Measurements from ENCODE around the gene TBK1.

TBK1 gene

DNA sequence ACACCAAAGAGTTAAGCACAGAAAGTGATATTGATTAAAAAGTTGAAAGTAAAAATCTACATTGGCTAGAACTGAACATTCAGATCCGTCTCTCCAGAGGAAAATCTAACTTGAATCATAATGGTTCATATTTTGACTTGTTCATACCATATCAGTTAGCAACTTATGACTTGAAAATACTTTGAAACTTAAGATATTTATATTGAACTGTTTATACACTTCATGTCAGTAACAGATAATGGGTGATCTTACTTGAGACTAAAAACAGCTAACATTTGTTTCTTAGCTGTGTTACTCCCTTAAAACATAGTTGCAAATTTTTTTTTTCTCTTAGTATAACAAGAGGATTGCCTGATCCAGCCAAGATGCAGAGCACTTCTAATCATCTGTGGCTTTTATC, 3.6 kb downstream of the TBK1 start:
- Histone ChIP-seq H3K36me3 (replicated peaks; ENCODE audit: insufficient read depth, low read length) (no peaks in the 10 kb centered on the region; the same call in 1 of the 2 replicates), H3K27me3 (replicated peaks; ENCODE audit: insufficient read depth, low read length) (no peaks in the 10 kb centered on the region), H3K9me3 (replicated peaks; ENCODE audit: insufficient read depth, low read length) (no peaks in the 10 kb centered on the region), H3F3A (ENCODE audit: insufficient read depth, low read length) (peaks cover 25% of the 10 kb centered on the region), H3K27ac (ENCODE audit: low read length) (no peak overlapping the region), H3K4me1 (ENCODE audit: low read length) (peaks cover 21% of the 10 kb centered on the region), H3K9ac (ENCODE audit: low read length) (no peak overlapping the region), H3K79me2 (ENCODE audit: low read length) (peaks cover 89% of the 10 kb centered on the region), H4K20me1 (ENCODE audit: insufficient read depth, low read length) (no peaks in the 10 kb centered on the region), H3K4me3 (ENCODE audit: low read length) (no peak overlapping the region), H2AFZ (ENCODE audit: low read length) (no peak overlapping the region), H3K9me2 (replicated peaks; ENCODE audit: insufficient read depth, low read length) (no peaks in the 10 kb centered on the region), H3K4me2 (ENCODE audit: low read depth, low read length) (no peak overlapping the region)
- no peak for DNase-seq
- TF ChIP-seq EZH2phosphoT487 (IDR thresholded peaks at IDR 0.05; ENCODE audit: low read length) (no peak), EZH2 (optimal IDR thresholded peaks at IDR 0.05; ENCODE audit: low read depth, low read length) (no peak)
- TF ChIP-seq, protein P1, sequence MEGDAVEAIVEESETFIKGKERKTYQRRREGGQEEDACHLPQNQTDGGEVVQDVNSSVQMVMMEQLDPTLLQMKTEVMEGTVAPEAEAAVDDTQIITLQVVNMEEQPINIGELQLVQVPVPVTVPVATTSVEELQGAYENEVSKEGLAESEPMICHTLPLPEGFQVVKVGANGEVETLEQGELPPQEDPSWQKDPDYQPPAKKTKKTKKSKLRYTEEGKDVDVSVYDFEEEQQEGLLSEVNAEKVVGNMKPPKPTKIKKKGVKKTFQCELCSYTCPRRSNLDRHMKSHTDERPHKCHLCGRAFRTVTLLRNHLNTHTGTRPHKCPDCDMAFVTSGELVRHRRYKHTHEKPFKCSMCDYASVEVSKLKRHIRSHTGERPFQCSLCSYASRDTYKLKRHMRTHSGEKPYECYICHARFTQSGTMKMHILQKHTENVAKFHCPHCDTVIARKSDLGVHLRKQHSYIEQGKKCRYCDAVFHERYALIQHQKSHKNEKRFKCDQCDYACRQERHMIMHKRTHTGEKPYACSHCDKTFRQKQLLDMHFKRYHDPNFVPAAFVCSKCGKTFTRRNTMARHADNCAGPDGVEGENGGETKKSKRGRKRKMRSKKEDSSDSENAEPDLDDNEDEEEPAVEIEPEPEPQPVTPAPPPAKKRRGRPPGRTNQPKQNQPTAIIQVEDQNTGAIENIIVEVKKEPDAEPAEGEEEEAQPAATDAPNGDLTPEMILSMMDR (IDR thresholded peaks at IDR 0.05; ENCODE audit: low read length), result no peak

DNA sequence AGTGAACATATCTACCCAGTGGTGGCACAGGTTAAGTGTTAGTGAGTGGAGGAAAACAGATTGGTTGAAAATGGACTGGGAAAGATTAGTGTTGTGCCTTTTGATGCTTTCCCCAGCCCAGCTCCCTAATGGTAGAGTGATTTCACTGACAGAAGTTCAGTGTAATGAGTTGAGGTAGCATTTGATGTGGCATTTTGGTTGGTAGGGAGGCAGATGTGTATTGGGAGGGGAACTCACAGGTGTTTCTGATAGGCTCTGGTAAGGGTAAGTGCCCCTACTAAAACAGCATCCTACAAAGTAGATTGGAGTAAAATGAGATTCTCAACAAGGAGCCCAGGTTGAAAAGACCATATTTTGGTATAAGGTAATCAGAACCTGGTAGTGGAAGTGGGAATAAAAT, 4.2 kb downstream of the TBK1 start:
- H3K4me2 ChIP-seq (ENCODE audit: low read depth, low read length), result no peak overlapping the region
- H3K36me3 ChIP-seq (replicated peaks; ENCODE audit: insufficient read depth, low read length), result no peaks in the 10 kb centered on the region; the same call in 1 of the 2 replicates
- no peaks in the 10 kb centered on the region for H3K9me2 ChIP-seq (replicated peaks; ENCODE audit: insufficient read depth, low read length)
- H3K27me3 ChIP-seq (replicated peaks; ENCODE audit: insufficient read depth, low read length), result no peaks in the 10 kb centered on the region
- no peak overlapping the region for H3K4me3 ChIP-seq (ENCODE audit: low read length)
- H3K9ac ChIP-seq (ENCODE audit: low read length), result no peak overlapping the region
- peaks cover 21% of the 10 kb centered on the region for H3F3A ChIP-seq (ENCODE audit: insufficient read depth, low read length)
- H3K79me2 ChIP-seq (ENCODE audit: low read length), result peaks cover 91% of the 10 kb centered on the region
- H3K27ac ChIP-seq (ENCODE audit: low read length), result no peak overlapping the region
- no peak overlapping the region for H2AFZ ChIP-seq (ENCODE audit: low read length)
- H4K20me1 ChIP-seq (ENCODE audit: insufficient read depth, low read length), result no peaks in the 10 kb centered on the region
- TF ChIP-seq EZH2 (optimal IDR thresholded peaks at IDR 0.05; ENCODE audit: low read depth, low read length), result no peak
- TF ChIP-seq EZH2phosphoT487 (IDR thresholded peaks at IDR 0.05; ENCODE audit: low read length), result no peak
- TF ChIP-seq, protein P1 (IDR thresholded peaks at IDR 0.05; ENCODE audit: low read length), result no peak
- no peak for DNase-seq
- peaks cover 15% of the 10 kb centered on the region for H3K4me1 ChIP-seq (ENCODE audit: low read length)
- H3K9me3 ChIP-seq (replicated peaks; ENCODE audit: insufficient read depth, low read length), result no peaks in the 10 kb centered on the region

DNA sequence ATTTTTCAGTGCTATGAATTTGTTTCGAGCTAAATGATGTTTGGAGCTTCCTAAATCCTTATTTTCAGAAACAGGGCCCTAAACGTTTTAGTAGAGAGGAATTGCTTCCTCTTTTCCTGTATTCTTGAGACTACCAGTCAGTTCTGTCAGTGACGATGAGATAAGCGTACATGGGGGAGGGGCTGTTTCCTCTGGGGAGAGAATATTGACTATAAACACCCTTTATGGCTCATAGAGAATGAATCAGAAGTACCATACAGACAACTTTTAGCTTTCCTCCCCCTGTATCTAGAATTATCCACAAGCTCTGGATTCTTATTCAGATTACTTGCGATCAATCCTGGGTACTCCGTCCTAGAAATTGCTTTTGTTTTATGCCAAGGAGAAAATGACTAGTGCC, 5.1 kb downstream of the TBK1 start:
- Histone ChIP-seq H3K9ac (ENCODE audit: low read length) (no peak overlapping the region), H2AFZ (ENCODE audit: low read length) (no peak overlapping the region), H3K4me2 (ENCODE audit: low read depth, low read length) (no peak overlapping the region), H3F3A (ENCODE audit: insufficient read depth, low read length) (peaks cover 18% of the 10 kb centered on the region), H3K27me3 (replicated peaks; ENCODE audit: insufficient read depth, low read length) (no peaks in the 10 kb centered on the region), H4K20me1 (ENCODE audit: insufficient read depth, low read length) (no peaks in the 10 kb centered on the region), H3K9me3 (replicated peaks; ENCODE audit: insufficient read depth, low read length) (no peaks in the 10 kb centered on the region), H3K27ac (ENCODE audit: low read length) (no peak overlapping the region), H3K4me3 (ENCODE audit: low read length) (no peak overlapping the region), H3K9me2 (replicated peaks; ENCODE audit: insufficient read depth, low read length) (no peaks in the 10 kb centered on the region), H3K36me3 (replicated peaks; ENCODE audit: insufficient read depth, low read length) (no peaks in the 10 kb centered on the region; the same call in 1 of the 2 replicates), H3K79me2 (ENCODE audit: low read length) (peaks cover 93% of the 10 kb centered on the region), H3K4me1 (ENCODE audit: low read length) (peaks cover 14% of the 10 kb centered on the region)
- no peak for DNase-seq
- TF ChIP-seq EZH2 (optimal IDR thresholded peaks at IDR 0.05; ENCODE audit: low read depth, low read length), result no peak
- TF ChIP-seq EZH2phosphoT487 (IDR thresholded peaks at IDR 0.05; ENCODE audit: low read length), result no peak
- TF ChIP-seq, protein P1 (IDR thresholded peaks at IDR 0.05; ENCODE audit: low read length), result no peak
